GM12878 (cell line): ENCODE measurements around the gene PCDH7. TPM values are rescaled to one million over a fixed set of nuclear protein-coding genes. Genes with fewer than 3 reads are reported as not detected.

Experiments
- ATAC-seq: fragments of 200-7000 bp; cut with Tn5 transposase; 3 replicates; pipeline ENCODE4 v1.9.1; 2020; ENCODE audit warnings: mild to moderate bottlenecking, moderate library complexity
- BruUV-seq: library from RNA; stranded (reverse); fragments of 400-500 nt; replicated peaks from 2 replicates; lab custom pipeline; 2021; lab: Mats Ljungman, UMichigan
- CTCF ChIA-PET: fragments of 300-600 bp; sonication (Branson Sonifier 250); formaldehyde crosslinking; extraction: SDS; loops from one replicate; lab custom pipeline; 2021; ENCODE audit warnings: inconsistent platforms; lab: Yijun Ruan, JAX
- POLR2A ChIA-PET: fragments of 350-600 bp; formaldehyde crosslinking; extraction: SDS; loops from one replicate; lab custom pipeline; 2021; ENCODE audit warnings: inconsistent platforms; lab: Charles Lee
- RAD21 ChIA-PET: fragments of 300-600 bp; sonication (Branson Sonifier 250); formaldehyde crosslinking; loops from one replicate; lab custom pipeline; 2023; ENCODE audit warnings: antibody characterized with exemption; ENCODE audit not compliant: unreplicated experiment; lab: Charles Lee
- SMC1A ChIA-PET: fragments of 300-600 bp; sonication (Branson Sonifier 250); formaldehyde crosslinking; loops from one replicate; lab custom pipeline; 2023; ENCODE audit not compliant: unreplicated experiment, uncharacterized antibody; lab: Charles Lee
- DNase-seq: peaks from one replicate; pipeline ENCODE4 v3.0.0-alpha.2; 2011; ENCODE audit warnings: low read depth, low spot score
- FAIRE-seq: peaks from 3 replicates; lab custom pipeline; 2011; peaks lifted over from hg19 to GRCh38; lab: Jason Lieb, UNC
- H2AFZ ChIP-seq: 2 replicates; pipeline ENCODE4 v1.6.0; 2011; ENCODE audit warnings: low read depth, low read length, control low read depth; ENCODE audit not compliant: control insufficient read depth
- H3K27ac ChIP-seq: 2 replicates; pipeline ENCODE4 v1.5.1; 2011; ENCODE audit warnings: control low read depth; ENCODE audit not compliant: control insufficient read depth, insufficient read depth
- H3K27me3 ChIP-seq, 2 experiments: replicated peaks in 1 of 2; 2 replicates each; pipeline versions ENCODE4 v1.6.0 to v1.6.1; 2011; ENCODE audit warnings: low read length in 1 of 2; ENCODE audit not compliant: control insufficient read depth in 2 of 2, insufficient read depth in 2 of 2
- H3K36me3 ChIP-seq, 2 experiments: 2 replicates each; pipeline ENCODE4 v1.5.1; 2011; ENCODE audit warnings: low read length in 1 of 2; ENCODE audit not compliant: control insufficient read depth in 2 of 2, insufficient read depth in 2 of 2
- H3K4me1 ChIP-seq: 2 replicates; pipeline ENCODE4 v1.6.1; 2011; ENCODE audit warnings: mild to moderate bottlenecking, low read length, moderate library complexity, mixed read lengths; ENCODE audit not compliant: control insufficient read depth, insufficient read depth
- H3K4me2 ChIP-seq: 2 replicates; pipeline ENCODE4 v1.6.0; 2011; ENCODE audit warnings: control low read depth; ENCODE audit not compliant: control insufficient read depth, insufficient read depth
- H3K4me3 ChIP-seq: fragments of 200-600 bp; sonication (generic); 2 replicates; pipeline ENCODE4 v1.5.1; 2016
- H3K79me2 ChIP-seq: 2 replicates; pipeline ENCODE4 v1.6.0; 2011; ENCODE audit warnings: low read length; ENCODE audit not compliant: control insufficient read depth, insufficient read depth
- H3K9ac ChIP-seq: 2 replicates; pipeline ENCODE4 v1.8.0; 2011; ENCODE audit warnings: low read length, control low read depth, mixed read lengths; ENCODE audit not compliant: control insufficient read depth, insufficient read depth
- H3K9me3 ChIP-seq: replicated peaks from 3 replicates; pipeline ENCODE4 v1.5.1; 2011; ENCODE audit warnings: mild to moderate bottlenecking, low read length; ENCODE audit not compliant: control insufficient read depth, insufficient read depth
- H4K20me1 ChIP-seq: 2 replicates; pipeline ENCODE4 v1.6.0; 2011; ENCODE audit not compliant: control insufficient read depth, insufficient read depth
- ATF7 ChIP-seq: fragments of 450-650 bp; IDR thresholded peaks from 2 replicates; pipeline ENCODE4 v1.6.1; 2016; ENCODE audit warnings: low read depth, mild to moderate bottlenecking
- CREB1 ChIP-seq: IDR thresholded peaks from 2 replicates; pipeline ENCODE4 v1.6.1; 2012; ENCODE audit warnings: low read depth, mild to moderate bottlenecking, inconsistent platforms
- CREM ChIP-seq: IDR thresholded peaks from 2 replicates; pipeline ENCODE4 v1.6.1; 2014; ENCODE audit warnings: antibody characterized with exemption, low read depth
- ESRRA ChIP-seq: IDR thresholded peaks from 2 replicates; pipeline ENCODE4 v1.6.1; 2012; ENCODE audit warnings: mild to moderate bottlenecking, low read length, improper control_type of control experiment
- HCFC1 ChIP-seq: fragments of 150-350 bp; IDR thresholded peaks from 2 replicates; pipeline ENCODE4 v1.6.1; 2014; ENCODE audit warnings: low read length
- MEF2B ChIP-seq: fragments of 450-650 bp; IDR thresholded peaks from 2 replicates; pipeline ENCODE4 v1.6.1; 2018; ENCODE audit warnings: mild to moderate bottlenecking, moderate library complexity; ENCODE audit not compliant: partially characterized antibody, poor library complexity, severe bottlenecking
- MYC ChIP-seq: IDR thresholded peaks from 2 replicates; pipeline ENCODE4 v1.6.1; 2011; ENCODE audit warnings: mild to moderate bottlenecking, low read length, moderate library complexity, inconsistent platforms; ENCODE audit not compliant: insufficient read depth, insufficient replicate concordance, insufficient read length, severe bottlenecking
- NFXL1 ChIP-seq: fragments of 450-650 bp; IDR thresholded peaks from 2 replicates; pipeline ENCODE4 v1.6.1; 2017; ENCODE audit warnings: antibody characterized with exemption, mild to moderate bottlenecking, borderline replicate concordance
- NFYA ChIP-seq: IDR thresholded peaks from 2 replicates; pipeline ENCODE4 v1.6.1; 2011; ENCODE audit warnings: low read depth, mild to moderate bottlenecking, low read length, improper control_type of control experiment, borderline replicate concordance
- POU2F2 ChIP-seq: IDR thresholded peaks from 3 replicates; pipeline ENCODE4 v1.6.1; 2011; ENCODE audit warnings: low read depth, mild to moderate bottlenecking, low read length, borderline replicate concordance
- REST ChIP-seq: IDR thresholded peaks from 2 replicates; pipeline ENCODE4 v1.6.1; 2012; ENCODE audit warnings: mild to moderate bottlenecking, low read depth, low read length
- SMC3 ChIP-seq: IDR thresholded peaks from 2 replicates; pipeline ENCODE4 v1.6.1; 2011; ENCODE audit warnings: low read length, improper control_type of control experiment, borderline replicate concordance
- TCF7 ChIP-seq: IDR thresholded peaks from 2 replicates; pipeline ENCODE4 v1.6.1; 2014; ENCODE audit warnings: antibody characterized with exemption, borderline replicate concordance
- ZBED1 ChIP-seq: IDR thresholded peaks from 2 replicates; pipeline ENCODE4 v1.6.1; 2016; ENCODE audit warnings: borderline replicate concordance
- ZNF274 ChIP-seq: IDR thresholded peaks from one replicate; pipeline ENCODE4 v1.8.0; 2011; ENCODE audit not compliant: insufficient read length, insufficient read depth
- ZNF384 ChIP-seq: IDR thresholded peaks from 2 replicates; pipeline ENCODE4 v1.6.1; 2012; ENCODE audit warnings: low read depth, mild to moderate bottlenecking, low read length, improper control_type of control experiment, borderline replicate concordance
- in situ Hi-C: fragments of 300-500 bp; cut with MboI; formaldehyde crosslinking; loops from 9 replicates; pipeline ENCODE4 v1.14.3; 2018; ENCODE audit warnings: mixed read lengths
- intact Hi-C: fragments of 100-400 bp; cut with micrococcal nuclease; formaldehyde crosslinking; loops from one replicate; pipeline ENCODE4 v1.14.2; 2022; ENCODE audit not compliant: unreplicated experiment
- polyA plus RNA-seq, 11 experiments: library from polyadenylated mRNA; depleted of rRNA in 4 of 11; unstranded in 6 of 11; stranded (reverse) in 5 of 11; fragments of >200 nt; fragmentation: Nextera tagmentation in 4 of 11; fragmentation: Illumina TruSeq in 1 of 11; extraction: Ambion mirVana in 4 of 11; extraction: Trizol in 1 of 11; gene quantifications; 1 replicate in 1 of 11; 2 replicates in 10 of 11; pipeline versions ENCODE4 v1.2.1 to v1.2.3, GENCODE V29; 2011 to 2016; ENCODE audit warnings: inconsistent platforms in 2 of 11, missing spikeins in 2 of 11, low read depth in 1 of 11
- total RNA-seq, 4 experiments: library from RNA; depleted of rRNA in 3 of 4; stranded (reverse); fragments of >200 nt in 3 of 4; fragmentation: Illumina TruSeq in 1 of 4; extraction: Trizol in 1 of 4; gene quantifications; 2 replicates each; pipeline versions ENCODE4 v1.2.1 to v1.2.3, GENCODE V29; 2013 to 2021
- TF ChIP-seq, protein P1 (sequence below): fragments of 150-350 bp; IDR thresholded peaks from 2 replicates; pipeline ENCODE4 v1.6.1; 2016; ENCODE audit warnings: low read depth, low read length
- TF ChIP-seq, protein P2 (sequence below): IDR thresholded peaks from 2 replicates; pipeline ENCODE4 v1.6.1; 2012; ENCODE audit warnings: low read depth, low read length, improper control_type of control experiment

The PCDH7 gene
- total and polyA plus RNA-seq, 10 of the 15 experiments (the other 5 are each of a cell fraction or from before 2014, with no cell fraction given) = 0.02 to 0.06 (median 0.03) TPM; not detected in 7

GRCh38 chr4:30744386-30744785 is 24.2 kb downstream of the PCDH7 start:
- no TSS peak for BruUV-seq
- CTCF ChIA-PET = interaction anchor here (1.3 kb wide), 1 partner anchor 16 kb away, joined by 3 read pairs; no protein-coding TSS in a partner anchor
- Histone ChIP-seq H3K4me3 (no peak overlapping the region), H3K27ac (no peak overlapping the region), H3K4me1 (no peaks in the 10 kb centered on the region), H3K4me2 (no peak overlapping the region), H3K9ac (no peak overlapping the region), H3K27me3 (no peaks in the 10 kb centered on the region), H4K20me1 (no peaks in the 10 kb centered on the region), H3K79me2 (no peaks in the 10 kb centered on the region), H3K36me3 (no peaks in the 10 kb centered on the region), H3K9me3 (no peaks in the 10 kb centered on the region), H2AFZ (no peak overlapping the region)
- SMC1A ChIA-PET = no interaction called here
- RAD21 ChIA-PET = no interaction called here
- no peak for FAIRE-seq
- DNase-seq = no peak
- POLR2A ChIA-PET = no interaction called here
- intact Hi-C loops (no loop called here), in situ Hi-C loops (no loop called here)
- no peak for ATAC-seq
- no peak for TF ChIP-seq ZNF384
- no peak for TF ChIP-seq POU2F2
- no peak for TF ChIP-seq CREB1
- no peak for TF ChIP-seq CREM
- TF ChIP-seq ZBED1 = no peak
- TF ChIP-seq TCF7 = no peak
- TF ChIP-seq, protein P1, sequence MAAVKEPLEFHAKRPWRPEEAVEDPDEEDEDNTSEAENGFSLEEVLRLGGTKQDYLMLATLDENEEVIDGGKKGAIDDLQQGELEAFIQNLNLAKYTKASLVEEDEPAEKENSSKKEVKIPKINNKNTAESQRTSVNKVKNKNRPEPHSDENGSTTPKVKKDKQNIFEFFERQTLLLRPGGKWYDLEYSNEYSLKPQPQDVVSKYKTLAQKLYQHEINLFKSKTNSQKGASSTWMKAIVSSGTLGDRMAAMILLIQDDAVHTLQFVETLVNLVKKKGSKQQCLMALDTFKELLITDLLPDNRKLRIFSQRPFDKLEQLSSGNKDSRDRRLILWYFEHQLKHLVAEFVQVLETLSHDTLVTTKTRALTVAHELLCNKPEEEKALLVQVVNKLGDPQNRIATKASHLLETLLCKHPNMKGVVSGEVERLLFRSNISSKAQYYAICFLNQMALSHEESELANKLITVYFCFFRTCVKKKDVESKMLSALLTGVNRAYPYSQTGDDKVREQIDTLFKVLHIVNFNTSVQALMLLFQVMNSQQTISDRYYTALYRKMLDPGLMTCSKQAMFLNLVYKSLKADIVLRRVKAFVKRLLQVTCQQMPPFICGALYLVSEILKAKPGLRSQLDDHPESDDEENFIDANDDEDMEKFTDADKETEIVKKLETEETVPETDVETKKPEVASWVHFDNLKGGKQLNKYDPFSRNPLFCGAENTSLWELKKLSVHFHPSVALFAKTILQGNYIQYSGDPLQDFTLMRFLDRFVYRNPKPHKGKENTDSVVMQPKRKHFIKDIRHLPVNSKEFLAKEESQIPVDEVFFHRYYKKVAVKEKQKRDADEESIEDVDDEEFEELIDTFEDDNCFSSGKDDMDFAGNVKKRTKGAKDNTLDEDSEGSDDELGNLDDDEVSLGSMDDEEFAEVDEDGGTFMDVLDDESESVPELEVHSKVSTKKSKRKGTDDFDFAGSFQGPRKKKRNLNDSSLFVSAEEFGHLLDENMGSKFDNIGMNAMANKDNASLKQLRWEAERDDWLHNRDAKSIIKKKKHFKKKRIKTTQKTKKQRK = no peak
- TF ChIP-seq, protein P2, sequence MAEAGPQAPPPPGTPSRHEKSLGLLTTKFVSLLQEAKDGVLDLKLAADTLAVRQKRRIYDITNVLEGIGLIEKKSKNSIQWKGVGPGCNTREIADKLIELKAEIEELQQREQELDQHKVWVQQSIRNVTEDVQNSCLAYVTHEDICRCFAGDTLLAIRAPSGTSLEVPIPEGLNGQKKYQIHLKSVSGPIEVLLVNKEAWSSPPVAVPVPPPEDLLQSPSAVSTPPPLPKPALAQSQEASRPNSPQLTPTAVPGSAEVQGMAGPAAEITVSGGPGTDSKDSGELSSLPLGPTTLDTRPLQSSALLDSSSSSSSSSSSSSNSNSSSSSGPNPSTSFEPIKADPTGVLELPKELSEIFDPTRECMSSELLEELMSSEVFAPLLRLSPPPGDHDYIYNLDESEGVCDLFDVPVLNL = no peak
- no peak for TF ChIP-seq ESRRA
- TF ChIP-seq MEF2B = no peak
- TF ChIP-seq NFXL1 = no peak
- no peak for TF ChIP-seq NFYA
- no peak for TF ChIP-seq ATF7
- no peak for TF ChIP-seq SMC3
- TF ChIP-seq REST = no peak
- no peak for TF ChIP-seq HCFC1
- no peak for TF ChIP-seq MYC
- no peak for TF ChIP-seq ZNF274
